HG02884 (cell line): ENCODE data around the gene CDKN2AIP.

Experiments used
- ATAC-seq: cut with Tn5 transposase; IDR thresholded peaks from one replicate; pipeline ENCODE4 v1.9.1; 2021; ENCODE audit warnings: mild to moderate bottlenecking, moderate library complexity; ENCODE audit not compliant: unreplicated experiment

CDKN2AIP gene

DNA sequence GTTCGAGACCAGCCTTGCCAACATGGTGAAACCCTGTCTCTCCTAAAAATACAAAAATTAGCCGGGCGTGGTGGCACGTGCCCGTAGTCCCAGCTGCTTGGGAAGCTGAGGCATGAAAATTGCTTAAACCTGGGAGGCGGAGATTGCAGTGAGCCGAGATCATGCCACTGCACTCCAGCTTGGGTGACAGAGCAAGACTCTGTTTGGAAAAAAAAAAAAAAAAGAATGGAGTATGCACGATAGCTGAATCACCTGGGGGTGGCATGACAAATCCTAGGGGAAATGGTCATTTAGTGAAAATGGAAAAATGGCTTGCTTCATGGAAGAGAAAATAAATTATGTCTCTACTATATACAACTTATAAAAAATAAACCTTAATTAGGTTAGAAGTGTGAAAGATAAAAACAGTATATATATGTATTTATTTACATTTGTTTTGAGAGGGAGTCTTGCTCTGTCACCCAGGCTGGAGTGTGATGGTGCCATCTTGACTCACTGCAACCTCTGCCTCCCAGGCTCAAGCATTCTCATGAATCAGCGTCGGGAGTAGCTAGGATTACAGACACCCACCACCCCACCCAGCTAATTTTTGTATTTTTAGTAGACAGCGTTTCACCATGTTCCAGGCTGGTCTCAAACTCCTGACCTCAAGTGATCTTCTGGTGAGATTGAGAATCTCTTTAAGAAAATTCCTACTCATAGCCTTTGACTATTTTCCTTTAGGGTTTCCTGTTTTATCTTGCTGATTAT is 41.1 kb downstream of the CDKN2AIP start:
- ATAC-seq: no peak

DNA sequence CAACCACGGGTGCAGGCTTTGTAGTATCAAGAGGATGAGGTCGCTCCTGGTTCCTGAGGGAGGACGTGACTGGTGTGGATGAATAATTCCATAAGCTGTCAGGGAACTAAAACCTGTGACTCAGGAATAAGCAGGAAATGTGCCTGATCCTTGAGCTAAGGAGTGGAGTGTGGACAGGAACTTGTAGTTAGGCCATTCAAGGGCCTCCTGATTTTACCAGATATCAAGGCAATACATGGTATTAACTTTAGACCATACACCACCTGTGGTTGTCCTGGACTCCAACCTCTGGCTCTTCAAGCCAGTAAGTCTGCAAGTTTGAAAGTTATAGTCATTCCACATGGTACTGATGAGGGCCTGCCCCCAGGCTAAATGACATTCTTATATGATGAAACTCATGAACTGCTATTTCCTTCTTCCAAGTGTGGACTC is 48.4 kb downstream of the CDKN2AIP start:
- no peak for ATAC-seq

DNA sequence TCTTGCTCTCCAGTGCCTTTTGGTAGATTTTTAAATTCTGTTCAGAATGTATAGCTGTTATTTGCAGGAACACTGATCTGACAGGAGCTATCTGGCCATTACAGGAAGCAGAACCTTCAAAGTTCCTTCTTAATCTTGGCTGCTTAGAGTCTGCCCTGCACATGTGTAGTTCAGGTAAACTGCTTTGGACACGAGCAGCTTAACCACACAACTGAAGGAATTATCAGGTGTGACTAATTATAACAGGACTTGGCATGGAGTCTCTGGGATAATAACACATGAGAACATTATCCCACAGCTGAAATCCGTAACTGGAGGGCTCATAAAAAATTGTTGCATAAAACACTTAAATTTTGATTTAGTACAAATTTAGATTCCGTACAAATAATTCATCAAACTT is 48.8 kb downstream of the CDKN2AIP start:
- no peak for ATAC-seq

DNA sequence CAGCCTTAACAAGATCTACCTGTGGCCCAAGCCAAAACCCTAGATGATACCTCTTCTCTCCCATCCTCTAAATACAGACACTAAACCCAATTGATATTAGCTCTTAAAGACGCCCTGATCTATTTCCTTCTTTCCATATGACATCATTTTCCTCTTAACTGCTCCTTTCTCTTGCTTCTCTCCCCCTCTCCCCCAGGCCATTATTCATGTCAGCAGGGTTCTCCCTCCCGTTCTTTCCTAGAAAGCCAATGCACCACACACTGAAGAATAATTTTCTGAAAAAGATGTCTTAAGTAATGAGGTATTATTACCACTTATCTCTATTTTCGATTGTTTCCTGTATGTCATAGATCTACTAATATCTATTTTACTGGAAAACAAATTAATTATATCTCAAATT is 50.7 kb downstream of the CDKN2AIP start:
- no peak for ATAC-seq
